Measurements from ENCODE around the gene PTPRG. TPM values are rescaled to one million over a fixed set of nuclear protein-coding genes. Genes with fewer than 3 reads are reported as not detected.

The PTPRG gene
- total RNA-seq, 2 donors from 2014 or later: 23.9 to 31.6 TPM

DNA sequence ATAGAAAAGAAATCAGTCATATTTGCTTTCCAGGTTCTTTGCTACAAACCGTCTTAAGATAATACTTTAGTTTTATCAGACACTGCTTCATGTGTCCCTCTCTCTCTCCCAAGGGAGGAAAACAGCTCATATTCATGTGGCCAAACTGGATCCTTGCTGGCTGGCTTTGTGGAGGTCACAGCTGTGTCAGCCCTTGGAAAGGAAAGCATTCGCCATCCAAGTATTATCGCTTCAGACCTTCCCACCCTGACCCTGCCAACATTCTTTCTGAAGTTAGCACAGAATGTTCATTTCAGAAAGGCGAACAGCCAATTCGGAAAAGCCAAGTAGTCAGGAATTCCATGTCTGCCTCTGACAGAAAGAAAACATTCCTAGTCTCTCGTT is 598.3 kb downstream of the PTPRG start:
- H3K4me3 ChIP-seq: no peak overlapping the region
- DNase-seq (peak; percentile 65 to 85 (median 78)), ATAC-seq (peak; percentile 91)
- no peaks in the 10 kb centered on the region for H3K27me3 ChIP-seq
- peak overlapping the region; percentile 40 to 67 (median 65) for H3K27ac ChIP-seq
- WGBS, 2 donors: 19 to 27% methylated on average over 6 of the region's 6 CpGs
- H3K36me3 ChIP-seq (replicated peaks in 1 of 2; ENCODE audit: insufficient read depth in 1 of 2, low read depth in 2 of 2): no peaks in the 10 kb centered on the region
- intact Hi-C loops (cut with DNase I): no loop called here
- TF ChIP-seq, protein P1, sequence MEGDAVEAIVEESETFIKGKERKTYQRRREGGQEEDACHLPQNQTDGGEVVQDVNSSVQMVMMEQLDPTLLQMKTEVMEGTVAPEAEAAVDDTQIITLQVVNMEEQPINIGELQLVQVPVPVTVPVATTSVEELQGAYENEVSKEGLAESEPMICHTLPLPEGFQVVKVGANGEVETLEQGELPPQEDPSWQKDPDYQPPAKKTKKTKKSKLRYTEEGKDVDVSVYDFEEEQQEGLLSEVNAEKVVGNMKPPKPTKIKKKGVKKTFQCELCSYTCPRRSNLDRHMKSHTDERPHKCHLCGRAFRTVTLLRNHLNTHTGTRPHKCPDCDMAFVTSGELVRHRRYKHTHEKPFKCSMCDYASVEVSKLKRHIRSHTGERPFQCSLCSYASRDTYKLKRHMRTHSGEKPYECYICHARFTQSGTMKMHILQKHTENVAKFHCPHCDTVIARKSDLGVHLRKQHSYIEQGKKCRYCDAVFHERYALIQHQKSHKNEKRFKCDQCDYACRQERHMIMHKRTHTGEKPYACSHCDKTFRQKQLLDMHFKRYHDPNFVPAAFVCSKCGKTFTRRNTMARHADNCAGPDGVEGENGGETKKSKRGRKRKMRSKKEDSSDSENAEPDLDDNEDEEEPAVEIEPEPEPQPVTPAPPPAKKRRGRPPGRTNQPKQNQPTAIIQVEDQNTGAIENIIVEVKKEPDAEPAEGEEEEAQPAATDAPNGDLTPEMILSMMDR (IDR thresholded peaks at IDR 0.05): no peak
- no peak for TF ChIP-seq POLR2A (IDR thresholded peaks at IDR 0.05)
- H3K4me1 ChIP-seq: peaks cover 28% of the 10 kb centered on the region
- no peaks in the 10 kb centered on the region for H3K9me3 ChIP-seq

DNA sequence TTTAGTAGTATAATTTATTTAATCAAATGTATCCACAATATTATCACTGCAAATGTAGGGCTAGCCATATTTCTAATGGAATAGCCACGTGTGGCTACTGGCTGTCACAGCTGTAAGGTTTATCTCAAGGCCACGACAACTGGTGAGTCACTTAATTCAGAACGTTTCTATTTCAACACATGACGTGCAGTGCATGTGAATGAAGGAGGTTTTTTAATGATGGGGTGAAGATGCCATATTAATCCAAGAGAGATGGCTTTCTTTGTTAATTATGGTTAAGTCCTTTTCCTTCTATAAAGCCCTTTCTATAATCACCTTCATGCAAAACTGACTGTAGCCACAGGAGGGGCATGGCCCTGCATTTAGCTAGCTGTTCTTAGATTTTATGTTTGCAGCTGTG is 600.0 kb downstream of the PTPRG start:
- WGBS, 2 donors: 38 to 40% methylated on average over 4 of the region's 4 CpGs
- H3K27me3 ChIP-seq: no peaks in the 10 kb centered on the region
- no peak for TF ChIP-seq POLR2A (IDR thresholded peaks at IDR 0.05)
- TF ChIP-seq, protein P1 (IDR thresholded peaks at IDR 0.05): no peak
- H3K4me3 ChIP-seq: no peak overlapping the region
- peak; percentile 31 to 58 (median 56) for DNase-seq
- H3K36me3 ChIP-seq (replicated peaks in 1 of 2; ENCODE audit: insufficient read depth in 1 of 2, low read depth in 2 of 2): no peaks in the 10 kb centered on the region
- peaks cover 28% of the 10 kb centered on the region for H3K4me1 ChIP-seq
- ATAC-seq: peak; percentile 66
- H3K27ac ChIP-seq: no peak overlapping the region
- no peaks in the 10 kb centered on the region for H3K9me3 ChIP-seq
- intact Hi-C loops (cut with DNase I): no loop called here

DNA sequence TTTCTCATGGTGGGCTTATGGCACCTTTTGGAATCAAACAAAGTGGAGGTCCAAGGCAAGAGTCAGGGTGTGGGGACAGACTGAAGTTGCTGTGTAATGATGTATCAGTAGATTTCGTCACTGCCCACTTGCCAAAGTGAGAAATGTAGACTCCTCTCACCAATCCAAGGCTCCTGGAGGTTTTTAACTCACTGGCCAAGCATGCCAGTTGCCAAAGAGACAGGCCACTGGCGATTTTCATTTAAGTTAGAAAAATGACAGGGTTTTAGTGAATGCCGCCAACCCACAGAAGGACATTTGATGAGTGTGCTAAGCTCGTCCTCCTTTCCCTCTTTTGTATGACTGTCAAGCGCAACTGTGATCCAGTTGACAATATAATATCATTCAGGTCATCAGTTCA is 602.8 kb downstream of the PTPRG start:
- DNase-seq (no peak), ATAC-seq (no peak)
- no peak overlapping the region for H3K4me3 ChIP-seq
- H3K4me1 ChIP-seq: peaks cover 19% of the 10 kb centered on the region
- no peaks in the 10 kb centered on the region for H3K36me3 ChIP-seq (replicated peaks in 1 of 2; ENCODE audit: insufficient read depth in 1 of 2, low read depth in 2 of 2)
- no peaks in the 10 kb centered on the region for H3K9me3 ChIP-seq
- no peak for TF ChIP-seq POLR2A (IDR thresholded peaks at IDR 0.05)
- TF ChIP-seq, protein P1 (IDR thresholded peaks at IDR 0.05): no peak
- intact Hi-C loops (cut with DNase I): no loop called here
- H3K27me3 ChIP-seq: no peaks in the 10 kb centered on the region
- no peak overlapping the region for H3K27ac ChIP-seq
- 83 to 87% methylated on average over 5 of the region's 5 CpGs for WGBS, 2 donors

DNA sequence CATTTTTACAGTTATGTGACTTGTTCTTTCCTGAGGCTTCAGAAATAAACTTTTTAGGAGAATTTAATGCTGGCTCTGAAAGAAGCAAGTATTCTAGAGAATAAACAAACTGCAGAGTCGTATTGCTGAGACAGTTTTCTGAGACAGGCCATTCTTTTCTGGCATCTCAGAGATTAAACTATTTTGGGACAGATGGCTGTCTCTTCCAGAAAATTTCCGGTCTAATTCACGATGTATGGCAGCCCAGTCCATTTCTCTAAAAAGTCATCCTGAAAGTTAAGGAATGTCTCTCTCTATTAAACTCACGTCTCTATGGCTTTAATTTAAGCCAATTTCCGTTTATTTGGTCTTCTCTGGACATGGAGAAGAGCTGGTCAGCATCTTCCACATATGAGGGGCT is 603.4 kb downstream of the PTPRG start:
- intact Hi-C loops (cut with DNase I): no loop called here
- TF ChIP-seq, protein P1 (IDR thresholded peaks at IDR 0.05): no peak
- no peak for TF ChIP-seq POLR2A (IDR thresholded peaks at IDR 0.05)
- DNase-seq (no peak), ATAC-seq (no peak)
- Histone ChIP-seq H3K27ac (no peak overlapping the region), H3K36me3 (replicated peaks in 1 of 2; ENCODE audit: insufficient read depth in 1 of 2, low read depth in 2 of 2) (no peaks in the 10 kb centered on the region), H3K27me3 (no peaks in the 10 kb centered on the region), H3K4me3 (no peak overlapping the region), H3K4me1 (peaks cover 14% of the 10 kb centered on the region), H3K9me3 (no peaks in the 10 kb centered on the region)
- WGBS, 2 donors: 82 to 83% methylated on average over 5 of the region's 5 CpGs

DNA sequence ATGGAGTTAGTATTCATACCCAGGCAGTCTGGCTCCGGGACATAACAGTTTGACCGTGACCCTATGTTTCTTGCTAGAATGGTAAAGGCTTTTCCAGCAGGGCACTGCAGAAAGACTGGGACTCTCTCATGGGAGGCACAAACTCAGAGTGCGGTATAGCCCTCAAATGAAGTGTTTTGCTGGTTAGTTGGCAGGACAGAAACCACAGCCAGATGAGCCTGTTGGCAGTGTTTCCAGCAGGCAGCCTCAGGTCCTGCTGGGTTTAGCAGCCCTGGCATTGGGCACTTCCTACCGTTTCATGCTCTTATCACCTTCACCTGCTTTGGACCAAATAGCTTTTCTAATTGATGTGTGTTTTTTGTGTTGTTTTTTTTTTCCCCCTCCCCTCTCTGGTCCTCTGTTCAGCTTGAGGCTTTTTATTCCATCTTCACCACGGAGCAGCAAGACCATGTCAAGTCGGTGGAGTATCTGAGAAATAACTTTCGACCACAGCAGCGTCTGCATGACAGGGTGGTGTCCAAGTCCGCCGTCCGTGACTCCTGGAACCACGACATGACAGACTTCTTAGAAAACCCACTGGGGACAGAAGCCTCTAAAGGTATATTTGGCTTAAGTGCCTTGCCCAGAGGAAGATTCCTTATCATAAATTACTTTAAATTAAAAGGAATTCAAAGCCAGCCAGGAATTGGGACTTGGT is 606.3 kb downstream of the PTPRG start:
- no peak overlapping the region for H3K4me3 ChIP-seq
- ATAC-seq: no peak
- H3K9me3 ChIP-seq: no peaks in the 10 kb centered on the region
- no peaks in the 10 kb centered on the region for H3K4me1 ChIP-seq
- intact Hi-C loops (cut with DNase I): no loop called here
- DNase-seq: no peak
- TF ChIP-seq, protein P1 (IDR thresholded peaks at IDR 0.05): no peak
- no peak for TF ChIP-seq POLR2A (IDR thresholded peaks at IDR 0.05)
- no peaks in the 10 kb centered on the region for H3K36me3 ChIP-seq (replicated peaks in 1 of 2; ENCODE audit: insufficient read depth in 1 of 2, low read depth in 2 of 2)
- WGBS, 2 donors: 77 to 89% methylated on average over 12 of the region's 12 CpGs
- no peaks in the 10 kb centered on the region for H3K27me3 ChIP-seq
- H3K27ac ChIP-seq: no peak overlapping the region

All from body of pancreas (tissue), 4 donors.